Body of pancreas (tissue), 4 donors: ENCODE data around the gene ATG16L2. TPM values are rescaled to one million over a fixed set of nuclear protein-coding genes. Genes with fewer than 3 reads are reported as not detected.

ENCODE experiments used
- ATAC-seq: fragments of 150-250 bp; one replicate; pipeline ENCODE4 v1.9.1; 2016
- DNase-seq, 4 donors: peaks; one replicate each; pipeline ENCODE4 v3.0.0-alpha.2; 2019
- H3K27ac ChIP-seq, 4 donors: fragments of 200-600 bp; sonication (generic); 1 replicate in 3 of 4; 2 replicates in 1 of 4; pipeline versions ENCODE4 v1.5.1 to v1.6.1; 2016 to 2019; ENCODE audit warnings: mild to moderate bottlenecking in 1 of 4, mixed read lengths in 1 of 4, moderate library complexity in 1 of 4
- H3K27me3 ChIP-seq, 2 donors: fragments of 200-600 bp; sonication (generic); one replicate each; pipeline ENCODE4 v1.6.0; 2016; ENCODE audit warnings: mild to moderate bottlenecking in 1 of 2
- H3K36me3 ChIP-seq, 2 donors: fragments of 200-600 bp; sonication (generic); replicated peaks in 1 of 2; 2 replicates each; pipeline ENCODE4 v1.5.1; 2016; ENCODE audit warnings: low read depth in 2 of 2; ENCODE audit not compliant: insufficient read depth in 1 of 2
- H3K4me1 ChIP-seq: fragments of 200-600 bp; sonication (generic); one replicate; pipeline ENCODE4 v1.6.0; 2016
- H3K4me3 ChIP-seq, 2 donors: fragments of 200-600 bp; sonication (generic); 1 replicate in 1 of 2; 2 replicates in 1 of 2; pipeline ENCODE4 v1.5.1; 2016 to 2019
- H3K9me3 ChIP-seq, 3 donors: fragments of 200-600 bp; sonication (generic); 1 replicate in 2 of 3; 2 replicates in 1 of 3; pipeline ENCODE4 v1.5.1; 2016
- POLR2A ChIP-seq, 3 donors: fragments of 450-650 bp; IDR thresholded peaks; one replicate each; pipeline ENCODE4 v1.6.1; 2016; ENCODE audit warnings: antibody characterized with exemption in 3 of 3, mild to moderate bottlenecking in 2 of 3
- WGBS, 2 donors: methylation state at CpG; one replicate each; pipeline ENCODE4 v1.1.5; 2017; 5-methylcytosine and 5-hydroxymethylcytosine counted together
- intact Hi-C: fragments of 100-400 bp; cut with DNase I; formaldehyde crosslinking; loops from one replicate; pipeline ENCODE4 v1.15.1; 2023
- total RNA-seq, 2 donors: library from RNA; depleted of rRNA; stranded (reverse); fragments of >200 nt; gene quantifications; one replicate each; pipeline ENCODE4 v1.1.0, GENCODE V29; 2016
- TF ChIP-seq, protein P1 (sequence below), 7 experiments: fragments of 450-650 bp in 4 of 7; fragments of 200-600 bp in 3 of 7; sonication (generic) in 3 of 7; IDR thresholded peaks; one replicate each; pipeline ENCODE4 v1.5.1; 2016 to 2019; ENCODE audit warnings: antibody characterized with exemption in 7 of 7

ATG16L2 gene
- total RNA-seq, 2 donors from 2014 or later, result 27.5 to 28.3 TPM

DNA sequence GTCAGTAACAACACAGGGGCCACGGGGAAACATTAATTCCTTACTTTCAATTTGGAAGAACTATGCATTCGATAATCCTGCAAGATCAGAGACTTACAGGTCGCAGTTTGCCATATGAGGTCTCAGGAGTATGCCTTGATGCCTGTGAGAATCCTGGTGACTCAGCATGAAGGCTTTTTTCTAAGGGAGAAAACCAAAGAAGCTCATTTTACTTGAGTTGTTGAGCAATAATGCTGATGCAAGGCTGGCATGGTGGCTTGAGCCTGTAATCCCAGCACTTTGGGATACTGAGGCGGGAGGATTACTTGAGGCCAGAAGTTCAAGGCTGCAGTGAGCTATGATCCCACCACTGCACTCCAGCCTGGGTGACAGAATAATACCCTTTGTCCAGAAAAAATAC lies 26.6 kb downstream of the ATG16L2 start:
- ATAC-seq (no peak), DNase-seq (no peak)
- Histone ChIP-seq H3K27me3 (no peaks in the 10 kb centered on the region), H3K27ac (no peak overlapping the region), H3K9me3 (no peaks in the 10 kb centered on the region), H3K4me3 (no peak overlapping the region), H3K36me3 (peaks cover 0 to 5% of the 10 kb centered on the region in 2 donors), H3K4me1 (no peaks in the 10 kb centered on the region)
- TF ChIP-seq, protein P1, sequence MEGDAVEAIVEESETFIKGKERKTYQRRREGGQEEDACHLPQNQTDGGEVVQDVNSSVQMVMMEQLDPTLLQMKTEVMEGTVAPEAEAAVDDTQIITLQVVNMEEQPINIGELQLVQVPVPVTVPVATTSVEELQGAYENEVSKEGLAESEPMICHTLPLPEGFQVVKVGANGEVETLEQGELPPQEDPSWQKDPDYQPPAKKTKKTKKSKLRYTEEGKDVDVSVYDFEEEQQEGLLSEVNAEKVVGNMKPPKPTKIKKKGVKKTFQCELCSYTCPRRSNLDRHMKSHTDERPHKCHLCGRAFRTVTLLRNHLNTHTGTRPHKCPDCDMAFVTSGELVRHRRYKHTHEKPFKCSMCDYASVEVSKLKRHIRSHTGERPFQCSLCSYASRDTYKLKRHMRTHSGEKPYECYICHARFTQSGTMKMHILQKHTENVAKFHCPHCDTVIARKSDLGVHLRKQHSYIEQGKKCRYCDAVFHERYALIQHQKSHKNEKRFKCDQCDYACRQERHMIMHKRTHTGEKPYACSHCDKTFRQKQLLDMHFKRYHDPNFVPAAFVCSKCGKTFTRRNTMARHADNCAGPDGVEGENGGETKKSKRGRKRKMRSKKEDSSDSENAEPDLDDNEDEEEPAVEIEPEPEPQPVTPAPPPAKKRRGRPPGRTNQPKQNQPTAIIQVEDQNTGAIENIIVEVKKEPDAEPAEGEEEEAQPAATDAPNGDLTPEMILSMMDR (IDR thresholded peaks at IDR 0.05), result no peak
- no peak for TF ChIP-seq POLR2A (IDR thresholded peaks at IDR 0.05)
- intact Hi-C loops, result no loop called here
- WGBS, 2 donors, result 94 to 95% methylated on average over 4 of the region's 4 CpGs

DNA sequence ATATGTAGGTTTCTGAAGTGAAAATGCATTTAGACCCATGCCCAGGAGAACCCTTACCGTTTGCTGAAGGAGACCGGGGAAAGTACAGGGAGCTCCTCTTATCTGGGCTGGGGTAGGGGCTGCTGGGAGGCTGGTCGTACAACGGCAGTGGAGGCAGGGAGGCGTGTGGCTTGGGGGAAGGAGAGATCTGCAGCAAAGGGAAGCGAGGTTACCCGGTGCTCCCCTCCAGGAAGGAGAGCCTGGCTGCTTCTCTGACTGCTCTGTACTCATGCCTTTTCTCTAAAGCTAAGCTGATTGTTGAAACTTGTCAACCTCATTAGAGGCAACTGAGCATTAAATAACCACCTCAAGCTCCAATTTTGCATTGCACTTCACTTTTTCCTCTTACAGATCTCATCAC lies 27.2 kb downstream of the ATG16L2 start:
- TF ChIP-seq, protein P1 (IDR thresholded peaks at IDR 0.05), result no peak
- TF ChIP-seq POLR2A (IDR thresholded peaks at IDR 0.05), result no peak

DNA sequence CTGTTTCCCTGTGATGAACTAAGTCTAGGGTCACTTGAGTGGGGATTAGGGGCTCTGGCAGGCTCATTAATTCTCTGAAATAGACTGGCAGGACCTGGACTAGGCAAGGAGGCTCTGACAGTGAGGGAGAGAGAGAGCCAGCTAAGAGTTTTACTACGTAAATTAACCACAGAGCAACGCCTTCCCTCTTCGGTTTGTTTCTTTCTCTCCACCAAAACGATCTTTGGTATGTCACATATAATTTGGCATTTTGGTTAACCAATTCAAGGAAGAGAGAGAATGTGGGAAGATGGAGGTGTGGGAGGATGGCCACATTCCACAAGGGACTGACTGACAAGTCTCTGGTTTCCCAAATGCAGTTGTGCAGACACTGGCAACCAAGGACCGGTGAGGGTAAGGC lies 27.9 kb downstream of the ATG16L2 start:
- no peaks in the 10 kb centered on the region for H3K4me1 ChIP-seq
- intact Hi-C loops, result no loop called here
- H3K9me3 ChIP-seq, result no peaks in the 10 kb centered on the region
- H3K4me3 ChIP-seq, result no peak overlapping the region
- H3K36me3 ChIP-seq, result peaks cover 0 to 5% of the 10 kb centered on the region in 2 donors
- DNase-seq (no peak), ATAC-seq (no peak)
- 87 to 89% methylated on average over 5 of the region's 5 CpGs for WGBS, 2 donors
- H3K27me3 ChIP-seq, result no peaks in the 10 kb centered on the region
- H3K27ac ChIP-seq, result no peak overlapping the region
- TF ChIP-seq, protein P1 (IDR thresholded peaks at IDR 0.05), result no peak
- TF ChIP-seq POLR2A (IDR thresholded peaks at IDR 0.05), result no peak

More for the DNA sequence above, 27.2 kb downstream of the ATG16L2 start:
- no peaks in the 10 kb centered on the region for H3K9me3 ChIP-seq
- no peaks in the 10 kb centered on the region for H3K27me3 ChIP-seq
- ATAC-seq (no peak), DNase-seq (no peak)
- H3K27ac ChIP-seq, result no peak overlapping the region
- 89 to 95% methylated on average over 7 of the region's 7 CpGs for WGBS, 2 donors
- intact Hi-C loops, result no loop called here
- peaks cover 0 to 5% of the 10 kb centered on the region in 2 donors for H3K36me3 ChIP-seq
- H3K4me3 ChIP-seq, result no peak overlapping the region
- H3K4me1 ChIP-seq, result no peaks in the 10 kb centered on the region

DNA sequence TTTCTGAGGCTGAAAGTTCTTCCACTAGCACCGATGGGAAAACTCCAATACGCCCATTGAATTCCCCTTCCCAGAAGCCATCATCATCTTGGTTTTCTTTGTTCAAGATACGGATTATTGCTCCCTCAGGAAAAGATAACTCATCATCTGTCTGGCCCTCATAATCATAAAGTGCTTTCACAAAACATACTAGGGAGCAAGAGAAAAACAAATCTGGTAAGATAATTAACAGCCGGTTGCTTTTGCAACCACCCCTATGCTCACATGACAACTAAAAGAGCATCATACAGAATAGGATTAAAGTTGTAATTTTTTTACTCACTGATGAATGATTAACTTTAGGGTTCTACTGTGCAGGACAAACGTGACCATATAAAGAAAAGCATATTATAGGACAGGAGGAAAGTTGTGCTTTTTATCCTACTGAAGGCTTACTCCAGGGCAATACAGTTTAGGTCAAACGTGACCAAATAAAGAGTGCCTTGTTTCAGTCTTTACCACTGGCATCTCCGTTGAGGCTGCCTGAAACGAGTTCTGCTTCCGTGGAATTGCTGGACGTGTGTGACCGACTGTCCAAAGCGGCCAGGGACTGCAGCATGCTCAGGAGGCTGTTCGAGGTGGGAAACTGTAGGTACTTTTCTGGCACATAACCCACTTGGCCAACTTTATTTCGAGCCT lies 28.6 kb downstream of the ATG16L2 start:
- Histone ChIP-seq H3K36me3 (peaks cover 0 to 3% of the 10 kb centered on the region in 2 donors), H3K4me3 (no peak overlapping the region), H3K27ac (no peak overlapping the region), H3K9me3 (no peaks in the 10 kb centered on the region), H3K27me3 (no peaks in the 10 kb centered on the region), H3K4me1 (no peaks in the 10 kb centered on the region)
- no peak for ATAC-seq
- no peak for DNase-seq
- intact Hi-C loops, result no loop called here
- 86% methylated on average over 14 of the region's 14 CpGs for WGBS, 2 donors
- TF ChIP-seq, protein P1 (IDR thresholded peaks at IDR 0.05), result no peak
- TF ChIP-seq POLR2A (IDR thresholded peaks at IDR 0.05), result no peak

DNA sequence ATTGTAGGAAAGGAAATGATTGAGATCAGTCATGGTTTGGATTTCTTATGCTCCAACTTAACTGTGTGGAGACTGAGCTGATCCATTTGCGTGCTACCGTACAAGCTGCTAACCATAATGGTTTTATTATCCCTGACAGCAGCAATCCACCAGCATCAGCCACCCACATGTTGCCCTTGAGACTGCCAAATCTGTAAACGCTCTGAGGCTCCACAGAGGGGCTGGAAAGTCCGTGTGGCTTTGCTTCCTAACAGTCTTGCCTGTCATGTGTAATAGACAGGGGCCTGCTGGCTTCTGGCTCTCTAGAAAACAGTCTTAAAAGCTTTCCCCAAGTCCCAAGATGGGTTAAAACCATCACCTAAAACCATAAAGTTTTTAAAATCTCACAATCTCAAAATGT lies 30.1 kb downstream of the ATG16L2 start:
- no peaks in the 10 kb centered on the region for H3K27me3 ChIP-seq
- H3K4me3 ChIP-seq, result no peak overlapping the region
- DNase-seq, result no peak
- intact Hi-C loops, result no loop called here
- H3K27ac ChIP-seq, result no peak overlapping the region
- no peak for ATAC-seq
- no peaks in the 10 kb centered on the region for H3K36me3 ChIP-seq
- TF ChIP-seq, protein P1 (IDR thresholded peaks at IDR 0.05), result no peak
- no peak for TF ChIP-seq POLR2A (IDR thresholded peaks at IDR 0.05)
- 69 to 80% methylated on average over 4 of the region's 4 CpGs for WGBS, 2 donors
- H3K9me3 ChIP-seq, result no peaks in the 10 kb centered on the region
- H3K4me1 ChIP-seq, result no peaks in the 10 kb centered on the region
